NB4 (cell line): ENCODE measurements around the gene NPC2.

Experiments used
- CTCF ChIP-seq: IDR thresholded peaks from one replicate; pipeline ENCODE4 v1.5.1; 2012; ENCODE audit warnings: low read depth, low read length
- MYC ChIP-seq: IDR thresholded peaks from 2 replicates; pipeline ENCODE4 v1.6.1; 2011; ENCODE audit warnings: low read depth, low read length
- POLR2A ChIP-seq: IDR thresholded peaks from 2 replicates; pipeline ENCODE4 v1.6.1; 2011; ENCODE audit warnings: mild to moderate bottlenecking; ENCODE audit not compliant: insufficient read length; ENCODE audit errors: extremely low read depth

- TF ChIP-seq POLR2A (no peak), CTCF (no peak), MYC (no peak)
Observed at GRCh38 chr14:74490486-74490885, 2.6 kb downstream of the NPC2 start.
